C4-2B (cell line): ENCODE measurements around the gene SMAD4.
"Not testable (repeated sequence)": the region's sequence is repeated elsewhere in the genome, so short reads cannot be mapped to it uniquely, and the experiment has no call there.

Source experiments
- H3K27ac ChIP-seq: fragments of 450-650 bp; 2 replicates; pipeline ENCODE4 v1.5.1; 2017
- ZFX ChIP-seq: fragments of 450-650 bp; IDR thresholded peaks from 2 replicates; pipeline ENCODE4 v1.6.1; 2017
- TF ChIP-seq, protein P1 (sequence below): fragments of 450-650 bp; conservative IDR thresholded peaks from 2 replicates; pipeline ENCODE4 v1.5.1; 2017; ENCODE audit warnings: mild to moderate bottlenecking

The SMAD4 gene

DNA sequence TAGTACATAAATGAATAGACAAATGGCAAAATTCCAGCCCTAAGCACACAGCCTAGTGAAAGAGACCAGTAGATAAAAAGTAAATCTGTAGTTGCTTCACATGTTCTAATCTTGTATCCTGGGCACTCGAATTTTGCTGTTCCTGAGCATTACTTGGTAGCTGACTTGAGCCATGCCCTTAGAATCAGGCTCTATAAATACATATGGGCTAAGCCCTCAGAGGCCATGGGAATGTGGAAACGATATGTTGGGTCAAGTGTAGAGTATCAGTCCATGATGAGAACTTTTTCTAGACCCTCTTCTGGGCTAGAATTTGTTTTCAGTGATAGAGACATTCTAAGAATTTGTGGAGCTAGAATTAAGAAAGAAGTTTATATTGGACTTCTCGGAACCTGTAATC is 40.3 kb upstream of the SMAD4 start:
- H3K27ac ChIP-seq = no peak overlapping the region
- TF ChIP-seq, protein P1, sequence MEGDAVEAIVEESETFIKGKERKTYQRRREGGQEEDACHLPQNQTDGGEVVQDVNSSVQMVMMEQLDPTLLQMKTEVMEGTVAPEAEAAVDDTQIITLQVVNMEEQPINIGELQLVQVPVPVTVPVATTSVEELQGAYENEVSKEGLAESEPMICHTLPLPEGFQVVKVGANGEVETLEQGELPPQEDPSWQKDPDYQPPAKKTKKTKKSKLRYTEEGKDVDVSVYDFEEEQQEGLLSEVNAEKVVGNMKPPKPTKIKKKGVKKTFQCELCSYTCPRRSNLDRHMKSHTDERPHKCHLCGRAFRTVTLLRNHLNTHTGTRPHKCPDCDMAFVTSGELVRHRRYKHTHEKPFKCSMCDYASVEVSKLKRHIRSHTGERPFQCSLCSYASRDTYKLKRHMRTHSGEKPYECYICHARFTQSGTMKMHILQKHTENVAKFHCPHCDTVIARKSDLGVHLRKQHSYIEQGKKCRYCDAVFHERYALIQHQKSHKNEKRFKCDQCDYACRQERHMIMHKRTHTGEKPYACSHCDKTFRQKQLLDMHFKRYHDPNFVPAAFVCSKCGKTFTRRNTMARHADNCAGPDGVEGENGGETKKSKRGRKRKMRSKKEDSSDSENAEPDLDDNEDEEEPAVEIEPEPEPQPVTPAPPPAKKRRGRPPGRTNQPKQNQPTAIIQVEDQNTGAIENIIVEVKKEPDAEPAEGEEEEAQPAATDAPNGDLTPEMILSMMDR = no peak
- no peak for TF ChIP-seq ZFX

DNA sequence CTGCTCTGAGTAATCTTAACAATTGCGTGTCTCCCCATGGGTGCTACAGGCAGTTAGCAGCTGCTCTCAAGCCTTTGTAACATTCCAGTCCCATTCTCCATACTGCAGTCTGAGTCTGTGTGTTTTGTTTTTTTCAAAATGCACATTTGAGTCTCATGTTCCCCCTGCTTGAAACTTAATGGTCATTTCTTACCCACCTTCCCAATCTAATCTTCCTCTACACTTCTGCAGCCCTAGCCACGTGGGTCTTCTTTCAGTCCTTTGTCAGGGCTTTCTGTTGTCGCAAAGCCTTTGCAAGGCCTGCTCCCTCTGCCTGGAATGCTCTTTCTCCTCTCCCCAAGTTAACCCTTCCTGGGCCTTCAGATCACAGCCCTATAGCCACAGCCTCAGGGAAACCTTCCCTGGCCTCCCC is 37.7 kb upstream of the SMAD4 start:
- TF ChIP-seq, protein P1 = no peak
- no peak for TF ChIP-seq ZFX
- H3K27ac ChIP-seq = no peak overlapping the region

DNA sequence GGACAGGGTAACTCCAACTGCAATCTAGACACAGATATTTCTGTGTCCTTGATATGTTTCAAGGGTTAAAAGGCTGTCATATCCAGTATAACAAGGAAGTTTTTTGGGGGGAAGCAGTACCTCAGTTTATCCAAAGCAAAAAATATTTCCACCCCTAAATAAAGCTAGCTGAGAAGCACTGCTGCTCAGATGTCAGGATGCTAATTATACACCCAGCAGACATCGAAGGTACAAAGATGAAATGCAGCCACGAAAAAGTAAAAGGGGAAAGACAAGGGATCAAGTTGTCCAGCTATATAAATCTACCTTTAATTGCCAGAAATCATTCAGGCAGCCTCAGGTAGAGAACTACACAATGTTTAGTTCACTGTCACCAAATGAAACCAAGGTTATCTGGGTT is 36.0 kb upstream of the SMAD4 start:
- no peak for TF ChIP-seq ZFX
- TF ChIP-seq, protein P1 = no peak
- no peak overlapping the region for H3K27ac ChIP-seq

DNA sequence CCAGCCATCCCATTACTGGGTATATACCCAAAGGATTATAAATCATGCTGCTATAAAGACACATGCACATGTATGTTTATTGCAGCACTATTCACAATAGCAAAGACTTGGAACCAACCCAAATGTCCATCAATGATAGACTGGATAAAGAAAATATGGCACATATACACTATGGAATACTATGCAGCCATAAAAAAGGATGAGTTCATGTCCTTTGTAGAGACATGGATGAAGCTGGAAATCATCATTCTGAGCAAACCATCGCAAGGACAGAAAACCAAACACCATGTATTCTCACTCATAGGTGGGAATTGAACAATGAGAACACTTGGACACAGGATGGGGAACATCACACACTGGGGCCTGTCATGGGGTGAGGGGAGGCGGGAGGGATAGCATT is 26.8 kb upstream of the SMAD4 start:
- H3K27ac ChIP-seq = not testable (repeated sequence)

DNA sequence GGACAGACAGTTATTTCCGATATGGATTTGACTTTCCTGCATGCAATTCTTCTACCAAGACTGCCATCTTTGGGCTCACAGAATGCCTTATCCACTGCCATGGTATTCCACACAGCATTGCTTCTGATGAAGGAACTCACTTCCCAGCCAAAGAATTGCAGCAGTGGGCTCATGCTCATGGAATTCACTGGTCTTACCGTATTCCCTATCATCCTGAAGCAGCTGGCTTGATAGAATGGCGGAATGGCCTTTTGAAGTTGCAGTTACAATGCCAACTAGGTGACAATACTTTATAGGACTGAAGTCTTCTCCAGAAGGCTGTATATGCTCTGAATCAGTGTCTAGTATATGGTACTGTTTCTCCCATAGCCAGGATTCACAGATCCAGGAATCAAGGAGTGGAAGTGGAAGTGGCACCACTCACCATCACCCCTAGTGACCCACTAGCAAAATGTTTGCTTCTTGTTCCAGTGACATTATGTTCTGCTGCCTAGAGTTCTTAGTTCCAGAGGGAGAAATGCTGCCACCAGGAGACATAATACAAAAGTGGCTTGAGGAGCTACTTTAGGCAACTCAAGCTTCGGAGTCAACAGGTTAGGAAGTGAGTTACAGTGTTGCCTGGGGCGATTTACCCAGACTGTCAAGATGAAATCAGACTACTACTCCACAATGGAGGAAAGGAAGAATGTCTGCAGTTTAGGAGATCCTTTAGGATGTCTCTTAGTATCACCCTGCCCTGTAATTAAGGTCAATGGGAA is 23.8 kb upstream of the SMAD4 start:
- H3K27ac ChIP-seq = no peak overlapping the region
- no peak for TF ChIP-seq ZFX
- TF ChIP-seq, protein P1 = no peak

DNA sequence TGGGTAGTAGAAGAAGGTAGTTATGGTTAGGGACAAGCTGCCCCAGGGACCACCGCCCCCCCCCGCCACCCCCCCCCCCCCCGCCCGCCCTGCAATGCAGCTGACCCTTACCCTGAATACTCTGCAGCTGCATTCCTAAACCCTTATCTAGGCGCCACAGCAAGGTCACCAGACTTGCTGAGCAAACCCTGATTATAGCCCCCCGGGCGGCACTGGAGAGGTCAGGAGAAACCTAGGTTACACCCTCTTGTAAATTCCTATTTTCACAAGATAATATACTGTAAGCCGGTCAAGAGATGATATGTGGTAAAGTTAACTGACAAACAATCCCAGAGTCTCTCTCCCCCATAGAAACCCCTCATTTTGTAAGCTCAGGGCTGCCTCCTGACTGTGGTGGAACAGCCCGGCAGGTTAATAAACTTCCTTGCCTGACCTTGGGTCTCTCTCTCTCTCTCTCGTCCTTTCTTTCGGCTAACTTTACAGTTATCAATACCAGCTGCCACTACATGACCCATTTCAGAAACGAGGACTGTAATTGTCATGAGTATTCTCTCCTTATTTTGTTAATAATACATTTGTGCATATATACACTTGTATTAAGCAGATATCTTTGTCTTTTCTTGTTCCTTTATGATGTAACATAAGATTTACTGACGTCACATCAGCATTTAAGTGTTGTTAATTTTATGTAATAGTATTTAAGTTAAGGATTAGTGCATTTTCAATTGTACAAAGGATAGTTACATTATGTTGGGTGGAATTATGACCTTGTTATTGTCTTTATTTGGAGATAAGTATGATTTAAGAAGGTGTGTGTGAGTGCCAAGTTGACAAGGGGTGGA is 22.8 kb upstream of the SMAD4 start:
- no peak overlapping the region for H3K27ac ChIP-seq
- TF ChIP-seq ZFX = no peak
- TF ChIP-seq, protein P1 = no peak

DNA sequence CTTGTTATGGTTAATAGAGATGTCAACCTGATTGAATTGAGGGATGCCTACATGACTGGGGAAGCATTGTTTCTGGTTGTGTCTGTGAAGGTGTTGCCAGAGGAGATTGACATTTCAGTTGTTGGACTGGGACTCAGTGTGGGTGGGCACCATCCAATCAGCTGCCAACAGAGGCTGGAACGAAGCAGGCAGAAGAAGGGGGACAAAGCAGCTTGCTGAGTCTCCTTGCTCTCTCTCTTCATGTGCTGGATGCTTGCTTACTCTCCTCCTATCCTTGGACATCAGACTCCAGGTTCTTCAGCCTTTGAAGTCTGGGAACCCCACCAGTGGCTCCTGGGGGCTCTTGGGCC is 22.2 kb upstream of the SMAD4 start:
- H3K27ac ChIP-seq = no peak overlapping the region
- TF ChIP-seq ZFX = no peak
- TF ChIP-seq, protein P1 = no peak
